HG02840 (cell line): ENCODE results near the gene ST8SIA1.

ENCODE experiments used
- ATAC-seq: cut with Tn5 transposase; IDR thresholded peaks from one replicate; pipeline ENCODE4 v1.9.1; 2021; ENCODE audit warnings: mild to moderate bottlenecking, moderate library complexity, moderate number of reproducible peaks; ENCODE audit not compliant: unreplicated experiment, low FRiP score

ST8SIA1 gene

GRCh38 chr12:22285846-22286245, 48.7 kb downstream of the ST8SIA1 start:
- ATAC-seq = no peak

GRCh38 chr12:22284871-22285270, 49.6 kb downstream of the ST8SIA1 start:
- ATAC-seq = no peak

GRCh38 chr12:22283508-22283907, 51.0 kb downstream of the ST8SIA1 start:
- no peak for ATAC-seq

DNA sequence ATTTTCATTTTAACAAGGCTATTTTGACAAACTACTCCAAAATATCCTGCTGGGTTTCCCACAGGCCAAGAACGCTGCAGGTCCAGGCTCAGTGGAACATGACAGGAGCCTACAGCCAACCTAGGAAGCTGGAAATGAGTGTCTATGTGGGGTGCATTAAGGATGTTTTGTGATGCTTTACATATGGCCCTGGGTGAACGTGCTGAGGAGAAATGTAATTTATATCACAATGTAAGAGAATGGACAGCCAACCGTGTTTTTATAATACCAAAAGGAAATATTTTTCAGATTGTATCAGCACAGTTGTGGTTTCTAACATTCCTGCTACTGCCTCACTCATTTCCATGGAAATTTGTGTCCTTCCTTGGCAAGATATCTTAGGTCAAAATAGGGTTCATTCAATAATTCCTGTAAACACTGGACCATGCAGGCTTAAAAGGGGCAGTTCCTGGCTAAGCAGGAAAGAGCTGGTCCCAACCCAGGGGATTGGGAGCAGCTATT, 51.5 kb downstream of the ST8SIA1 start:
- ATAC-seq = no peak

GRCh38 chr12:22282283-22282682, 52.2 kb downstream of the ST8SIA1 start:
- no peak for ATAC-seq

GRCh38 chr12:22276867-22277266, 57.6 kb downstream of the ST8SIA1 start:
- no peak for ATAC-seq

DNA sequence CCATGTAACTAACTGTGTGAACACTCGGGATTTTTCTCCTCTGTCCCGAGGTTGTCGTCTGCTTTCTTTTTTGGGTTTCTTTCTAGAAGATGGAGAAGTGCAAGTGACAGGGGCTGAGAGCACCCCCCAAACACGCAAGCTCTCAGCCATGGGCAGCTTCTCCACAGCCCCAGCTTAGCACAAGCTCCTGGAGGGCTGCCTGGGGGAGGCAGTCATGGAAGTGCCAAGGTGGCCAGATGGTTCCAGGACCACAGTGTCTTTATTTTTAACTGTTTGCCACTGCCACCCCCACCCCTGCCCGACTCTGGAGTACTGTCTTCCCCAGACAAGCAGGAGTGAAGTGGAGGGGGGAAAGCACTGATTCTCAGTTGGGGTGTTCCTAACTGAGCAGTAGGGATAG, 58.2 kb downstream of the ST8SIA1 start:
- ATAC-seq = no peak

GRCh38 chr12:22275843-22276242, 58.7 kb downstream of the ST8SIA1 start:
- no peak for ATAC-seq

GRCh38 chr12:22272335-22273151, 62.0 kb downstream of the ST8SIA1 start:
- ATAC-seq = no peak

GRCh38 chr12:22271023-22271422, 63.5 kb downstream of the ST8SIA1 start:
- no peak for ATAC-seq

DNA sequence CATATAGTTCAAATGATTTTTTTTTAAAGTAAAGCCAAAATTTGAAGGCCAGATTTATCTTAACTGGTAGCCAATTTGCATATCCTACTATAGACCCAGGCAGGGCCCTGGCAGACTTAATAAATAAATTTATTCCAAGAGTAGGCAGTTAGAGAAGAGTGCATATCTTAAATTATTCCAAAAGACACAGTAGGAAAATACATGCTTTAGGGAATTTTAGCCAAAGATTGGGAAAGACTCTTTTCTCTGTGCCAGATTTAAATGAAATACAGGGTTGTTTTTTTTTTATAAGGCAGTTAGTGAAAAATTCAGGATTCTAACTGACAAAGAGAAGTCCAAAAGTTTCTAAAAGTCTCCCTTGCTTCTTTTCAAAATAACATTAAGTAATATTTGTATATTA, 65.5 kb downstream of the ST8SIA1 start:
- ATAC-seq = no peak

DNA sequence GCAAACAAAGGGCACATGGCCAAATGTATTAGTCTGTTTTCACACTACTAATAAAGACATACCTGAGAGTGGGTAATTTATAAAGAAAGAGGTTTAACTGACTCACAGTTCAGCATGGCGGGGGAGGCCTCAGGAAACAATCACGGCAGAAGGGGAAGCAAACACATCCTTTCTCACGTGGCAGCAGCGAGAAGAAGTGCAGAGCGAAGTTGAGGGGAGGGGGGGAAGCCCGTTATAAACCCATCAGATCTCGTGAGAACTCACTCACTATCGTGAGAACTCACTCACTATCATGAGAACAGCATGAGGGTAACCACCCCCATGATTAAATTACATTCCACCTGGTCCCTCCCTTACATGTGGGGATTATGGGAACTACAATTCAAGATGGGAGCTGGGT, 66.1 kb downstream of the ST8SIA1 start:
- no peak for ATAC-seq

DNA sequence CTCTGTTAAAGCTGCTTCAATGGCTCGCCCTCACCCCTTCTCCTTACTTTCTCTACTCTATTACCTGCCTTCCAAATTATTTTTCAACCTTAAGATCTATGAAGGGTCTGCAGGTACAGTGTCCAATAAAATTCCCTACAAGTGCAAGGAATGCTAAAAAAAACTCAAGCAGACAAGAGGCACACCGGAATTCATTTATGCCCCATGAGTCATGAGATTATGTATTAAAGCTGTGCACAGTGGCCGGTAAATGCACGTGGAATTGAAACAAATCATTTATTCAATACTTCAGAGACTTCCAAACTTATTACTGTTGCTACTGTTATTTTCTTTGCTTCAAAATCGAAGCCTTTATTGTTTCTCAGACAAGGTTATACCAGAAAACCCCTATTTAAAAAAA, 68.4 kb downstream of the ST8SIA1 start:
- no peak for ATAC-seq

- ATAC-seq = no peak
These were observed 70.1 kb downstream of the ST8SIA1 start for GRCh38 chr12:22264380-22264779.

DNA sequence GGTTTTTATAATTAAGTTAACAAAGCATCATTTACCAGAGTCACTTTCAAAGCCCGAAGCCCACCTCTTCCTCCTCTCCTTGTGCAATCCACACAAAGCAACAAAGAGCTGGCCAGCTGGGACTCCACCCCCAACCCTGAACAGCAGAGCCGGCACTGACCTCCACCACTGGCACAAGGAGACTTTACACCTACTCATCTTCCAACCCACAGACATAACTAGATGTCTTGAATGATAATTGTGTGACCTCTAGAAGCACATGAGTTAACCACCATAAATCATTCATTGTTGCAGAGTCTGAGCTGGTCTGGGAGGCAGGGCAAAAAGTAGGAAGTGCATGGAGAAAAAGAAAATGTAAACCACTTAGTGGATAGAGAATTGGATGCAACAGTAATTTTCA, 72.2 kb downstream of the ST8SIA1 start:
- ATAC-seq = no peak

DNA sequence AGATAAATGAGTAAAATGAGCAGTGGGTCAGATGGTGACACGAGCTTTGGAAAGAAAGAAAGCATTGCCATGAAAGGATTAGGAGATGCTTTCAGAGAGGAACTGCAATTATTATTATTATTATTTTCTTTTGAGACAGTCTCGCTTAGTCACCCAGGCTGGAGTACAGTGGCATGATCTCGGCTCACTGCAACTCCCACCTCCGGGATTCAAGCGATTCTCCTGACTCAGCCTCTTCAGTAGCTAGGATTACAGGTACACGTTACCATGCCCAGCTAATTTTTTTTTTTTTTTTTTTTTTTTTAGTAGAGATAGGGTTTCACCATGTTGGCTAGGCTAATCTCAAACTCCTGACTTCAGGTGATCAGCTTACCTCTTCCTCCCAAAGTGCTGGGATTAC, 77.4 kb downstream of the ST8SIA1 start:
- no peak for ATAC-seq

GRCh38 chr12:22256605-22257004, 77.9 kb downstream of the ST8SIA1 start:
- no peak for ATAC-seq

GRCh38 chr12:22256041-22256441, 78.5 kb downstream of the ST8SIA1 start:
- no peak for ATAC-seq

GRCh38 chr12:22255097-22255496, 79.4 kb downstream of the ST8SIA1 start:
- ATAC-seq = no peak

DNA sequence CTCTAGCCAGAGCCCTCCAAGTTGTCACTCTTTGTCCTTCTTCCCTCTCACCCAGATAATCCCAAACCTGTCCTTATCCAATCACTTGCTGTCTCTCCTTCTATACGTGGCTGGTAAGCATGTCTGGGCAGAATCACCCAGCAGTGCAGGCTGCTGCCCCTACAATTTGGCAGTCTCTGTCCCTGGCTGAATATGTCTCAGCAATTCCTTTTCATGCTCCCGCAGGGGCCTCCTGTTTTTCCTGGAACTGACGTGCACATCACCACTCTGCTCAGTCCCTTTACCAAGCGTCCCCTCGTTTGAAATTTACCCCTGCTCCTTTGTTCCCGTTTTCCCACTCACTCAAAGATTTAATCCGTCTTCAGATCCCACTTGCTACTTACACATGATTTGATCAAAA, 80.0 kb downstream of the ST8SIA1 start:
- no peak for ATAC-seq

DNA sequence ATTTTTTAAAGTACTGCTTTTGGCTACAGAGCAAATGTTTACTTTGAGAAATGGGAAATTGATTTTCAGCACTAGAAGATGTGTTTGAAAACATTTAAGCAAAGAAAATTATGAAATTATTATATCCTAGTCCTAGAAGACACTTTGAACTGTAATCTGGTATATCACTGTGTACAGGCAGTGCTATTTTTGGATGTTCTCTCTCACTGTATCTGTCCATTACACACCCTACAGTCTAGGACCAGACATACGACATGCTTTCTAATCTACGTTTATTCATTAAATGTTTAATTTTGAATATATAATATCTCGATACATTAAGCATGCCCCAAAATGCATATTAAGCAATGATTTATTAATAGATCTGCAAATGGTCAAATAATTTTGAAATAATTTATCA, 82.5 kb downstream of the ST8SIA1 start:
- ATAC-seq = no peak

DNA sequence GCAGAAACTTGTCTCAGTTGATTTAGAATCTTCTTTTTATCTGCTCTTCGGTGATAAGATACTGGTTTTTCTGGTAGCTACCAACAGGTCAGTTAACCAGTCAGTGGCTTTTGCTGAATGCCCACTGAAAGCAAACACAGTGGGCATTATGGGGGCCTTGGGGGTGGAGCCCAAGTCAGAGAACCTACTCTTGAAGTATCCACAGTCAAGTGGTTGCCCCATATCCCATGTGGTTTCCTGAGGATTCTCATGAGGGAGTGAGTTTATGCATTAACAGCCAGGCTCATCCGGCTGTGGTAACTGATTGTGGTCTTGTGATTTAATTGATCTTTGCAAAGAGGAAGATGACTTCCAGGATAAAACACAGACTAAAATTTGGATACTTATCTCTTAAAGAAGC, 83.7 kb downstream of the ST8SIA1 start:
- ATAC-seq = no peak
